K562 (cell line): Measurements from ENCODE around the gene UBN2. TPM values are rescaled to one million over a fixed set of nuclear protein-coding genes. Genes with fewer than 3 reads are reported as not detected.
A peak's percentile ranks its signal among the peaks of the same experiment; 100 is the strongest.

ENCODE experiments used
- ARNT ChIP-seq, 2 experiments: fragments of 450-650 bp; IDR thresholded peaks; 2 replicates each; pipeline ENCODE4 v1.6.1; 2016; ENCODE audit warnings: mild to moderate bottlenecking in 1 of 2
- NFIX ChIP-seq: fragments of 250-450 bp; sonication (Bioruptor Pico); IDR thresholded peaks from 2 replicates; pipeline ENCODE4 v1.4.0; 2020; ENCODE audit warnings: low read depth, mild to moderate bottlenecking, moderate library complexity
- PHTF2 ChIP-seq: fragments of 250-450 bp; sonication (Bioruptor Pico); IDR thresholded peaks from 2 replicates; pipeline ENCODE4 v1.5.0; 2021; ENCODE audit warnings: mild to moderate bottlenecking
- POU5F1 ChIP-seq: fragments of 150-350 bp; IDR thresholded peaks from 2 replicates; pipeline ENCODE4 v1.6.1; 2014; ENCODE audit warnings: borderline replicate concordance, low read length, low read depth, mild to moderate bottlenecking; ENCODE audit not compliant: partially characterized antibody
- PYGO2 ChIP-seq: fragments of 450-650 bp; IDR thresholded peaks from 2 replicates; pipeline ENCODE4 v1.6.1; 2016; ENCODE audit warnings: mild to moderate bottlenecking, missing genetic modification characterization, moderate library complexity, missing compliant biosample characterization
- TEAD1 ChIP-seq, 2 experiments: fragments of 450-650 bp in 1 of 2; sonication (generic) in 1 of 2; formaldehyde crosslinking; IDR thresholded peaks; 2 replicates each; pipeline versions ENCODE4 v1.4.0 to v1.8.0; 2020 to 2022; ENCODE audit warnings: mild to moderate bottlenecking in 2 of 2, missing genetic modification reagents in 1 of 2
- ZNF354B ChIP-seq: fragments of 250-450 bp; sonication (Bioruptor Pico); IDR thresholded peaks from 2 replicates; pipeline ENCODE4 v1.4.0; 2020
- polyA plus RNA-seq, 8 experiments: library from polyadenylated mRNA; depleted of rRNA in 4 of 8; stranded (reverse) in 5 of 8; unstranded in 3 of 8; fragments of >200 nt; fragmentation: Nextera tagmentation in 2 of 8; fragmentation: Illumina TruSeq in 1 of 8; extraction: Ambion mirVana in 2 of 8; extraction: Trizol in 1 of 8; gene quantifications; 2 replicates each; pipeline versions ENCODE4 v1.2.1 to v1.2.3, GENCODE V29; 2011 to 2014; ENCODE audit warnings: inconsistent platforms in 1 of 8, missing spikeins in 1 of 8
- total RNA-seq, 7 experiments: library from RNA; depleted of rRNA in 6 of 7; stranded (reverse); fragments of >200 nt in 6 of 7; fragmentation: Illumina TruSeq in 2 of 7; extraction: Trizol in 2 of 7; gene quantifications; 2 replicates each; pipeline versions ENCODE4 v1.2.1 to v1.2.3, GENCODE V29; 2011 to 2021; ENCODE audit warnings: low replicate concordance in 1 of 7
- TF ChIP-seq, protein P1 (sequence below), 2 experiments: fragments of 450-650 bp in 1 of 2; sonication (generic) in 1 of 2; formaldehyde crosslinking; conservative IDR thresholded peaks; 2 replicates each; pipeline versions ENCODE4 v1.4.0 to v1.8.1; 2020 to 2022; ENCODE audit warnings: mild to moderate bottlenecking in 1 of 2, missing genetic modification reagents in 1 of 2
- TF ChIP-seq, protein P2 (sequence below): fragments of 250-450 bp; sonication (Bioruptor Pico); IDR thresholded peaks from 2 replicates; pipeline ENCODE4 v1.5.0; 2022; ENCODE audit warnings: mild to moderate bottlenecking
- TF ChIP-seq, protein P3 (sequence below): fragments of 250-450 bp; sonication (Bioruptor Pico); IDR thresholded peaks from 2 replicates; pipeline ENCODE4 v1.5.0; 2020; ENCODE audit warnings: mild to moderate bottlenecking

UBN2 gene
- total and polyA plus RNA-seq, 9 of the 15 experiments (the other 6 are each of a cell fraction or from before 2014, with no cell fraction given): 1.2 to 19.5 (median 9.9) TPM

DNA sequence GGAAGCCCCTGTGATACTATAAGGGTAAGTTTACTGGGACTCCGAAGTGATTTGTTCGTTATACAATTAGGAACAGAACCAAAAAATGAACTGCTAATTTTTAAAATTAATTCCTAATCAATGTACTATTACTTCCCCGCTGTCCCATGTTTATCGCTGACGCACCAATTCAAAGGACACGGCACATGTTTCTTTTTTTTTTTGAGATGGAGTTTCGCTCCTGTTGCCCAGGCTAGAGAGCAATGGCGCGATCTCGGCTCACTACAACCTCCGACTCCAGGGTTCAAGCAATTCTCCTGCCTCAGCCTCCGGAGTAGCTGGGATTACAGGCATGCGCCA, 108.6 kb downstream of the UBN2 start (continued):
- TF ChIP-seq PYGO2 (tag) (0 out of 2 replicates have a peak, but pooled peaks have one; percentile 22), NFIX (CRISPR knock-in tag) (no peak), ARNT (IDR thresholded peaks at IDR 0.05) (no peak), TEAD1 (CRISPR knock-in tag; IDR thresholded peaks at IDR 0.05) (no peak), PHTF2 (CRISPR knock-in tag) (no peak), ZNF354B (CRISPR knock-in tag) (no peak), POU5F1 (no peak)
- TF ChIP-seq, protein P1, sequence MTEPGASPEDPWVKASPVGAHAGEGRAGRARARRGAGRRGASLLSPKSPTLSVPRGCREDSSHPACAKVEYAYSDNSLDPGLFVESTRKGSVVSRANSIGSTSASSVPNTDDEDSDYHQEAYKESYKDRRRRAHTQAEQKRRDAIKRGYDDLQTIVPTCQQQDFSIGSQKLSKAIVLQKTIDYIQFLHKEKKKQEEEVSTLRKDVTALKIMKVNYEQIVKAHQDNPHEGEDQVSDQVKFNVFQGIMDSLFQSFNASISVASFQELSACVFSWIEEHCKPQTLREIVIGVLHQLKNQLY (CRISPR knock-in tag; conservative IDR thresholded peaks at IDR 0.05): no peak
- TF ChIP-seq, protein P2, sequence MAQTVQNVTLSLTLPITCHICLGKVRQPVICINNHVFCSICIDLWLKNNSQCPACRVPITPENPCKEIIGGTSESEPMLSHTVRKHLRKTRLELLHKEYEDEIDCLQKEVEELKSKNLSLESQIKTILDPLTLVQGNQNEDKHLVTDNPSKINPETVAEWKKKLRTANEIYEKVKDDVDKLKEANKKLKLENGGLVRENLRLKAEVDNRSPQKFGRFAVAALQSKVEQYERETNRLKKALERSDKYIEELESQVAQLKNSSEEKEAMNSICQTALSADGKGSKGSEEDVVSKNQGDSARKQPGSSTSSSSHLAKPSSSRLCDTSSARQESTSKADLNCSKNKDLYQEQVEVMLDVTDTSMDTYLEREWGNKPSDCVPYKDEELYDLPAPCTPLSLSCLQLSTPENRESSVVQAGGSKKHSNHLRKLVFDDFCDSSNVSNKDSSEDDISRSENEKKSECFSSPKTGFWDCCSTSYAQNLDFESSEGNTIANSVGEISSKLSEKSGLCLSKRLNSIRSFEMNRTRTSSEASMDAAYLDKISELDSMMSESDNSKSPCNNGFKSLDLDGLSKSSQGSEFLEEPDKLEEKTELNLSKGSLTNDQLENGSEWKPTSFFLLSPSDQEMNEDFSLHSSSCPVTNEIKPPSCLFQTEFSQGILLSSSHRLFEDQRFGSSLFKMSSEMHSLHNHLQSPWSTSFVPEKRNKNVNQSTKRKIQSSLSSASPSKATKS (CRISPR knock-in tag): no peak
- TF ChIP-seq, protein P3, sequence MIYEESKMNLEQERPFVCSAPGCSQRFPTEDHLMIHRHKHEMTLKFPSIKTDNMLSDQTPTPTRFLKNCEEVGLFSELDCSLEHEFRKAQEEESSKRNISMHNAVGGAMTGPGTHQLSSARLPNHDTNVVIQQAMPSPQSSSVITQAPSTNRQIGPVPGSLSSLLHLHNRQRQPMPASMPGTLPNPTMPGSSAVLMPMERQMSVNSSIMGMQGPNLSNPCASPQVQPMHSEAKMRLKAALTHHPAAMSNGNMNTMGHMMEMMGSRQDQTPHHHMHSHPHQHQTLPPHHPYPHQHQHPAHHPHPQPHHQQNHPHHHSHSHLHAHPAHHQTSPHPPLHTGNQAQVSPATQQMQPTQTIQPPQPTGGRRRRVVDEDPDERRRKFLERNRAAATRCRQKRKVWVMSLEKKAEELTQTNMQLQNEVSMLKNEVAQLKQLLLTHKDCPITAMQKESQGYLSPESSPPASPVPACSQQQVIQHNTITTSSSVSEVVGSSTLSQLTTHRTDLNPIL: no peak
